C4-2B (cell line): ENCODE data around the gene FCHSD1.

Experiments
- ZFX ChIP-seq: fragments of 450-650 bp; IDR thresholded peaks from 2 replicates; pipeline ENCODE4 v1.6.1; 2017
- TF ChIP-seq, protein P1 (sequence below): fragments of 450-650 bp; conservative IDR thresholded peaks from 2 replicates; pipeline ENCODE4 v1.5.1; 2017; ENCODE audit warnings: mild to moderate bottlenecking

DNA sequence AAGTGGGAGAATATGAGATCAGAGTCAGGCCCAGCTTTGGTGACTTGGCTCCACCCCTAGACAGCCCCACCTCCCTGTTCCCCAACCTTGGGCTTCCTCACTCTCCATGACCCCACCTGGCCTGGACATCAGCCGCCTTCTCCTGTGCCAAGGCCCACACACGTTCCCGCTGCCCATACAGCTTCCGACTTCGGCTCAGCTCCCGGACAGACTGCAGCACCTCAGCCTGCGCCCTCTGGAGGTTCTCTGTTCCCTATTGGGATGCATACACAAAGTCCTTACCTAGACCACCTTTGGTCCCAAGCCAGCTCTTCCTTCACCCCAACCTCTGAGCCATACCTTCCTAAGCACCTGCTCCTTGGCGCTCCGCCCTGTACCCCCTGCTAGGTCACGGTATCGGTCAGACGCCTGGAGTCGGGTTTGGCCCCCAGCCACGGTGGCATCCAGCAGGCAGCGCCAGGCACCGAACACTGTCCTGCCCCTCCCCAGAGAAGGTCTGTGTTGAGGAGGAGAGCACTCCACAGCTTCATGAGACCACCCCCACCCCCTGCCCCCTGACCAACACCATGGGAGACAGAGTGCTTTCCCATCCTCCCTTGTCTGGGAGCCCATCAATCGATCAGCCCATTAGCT, 2.0 kb downstream of the FCHSD1 start:
- TF ChIP-seq, protein P1, sequence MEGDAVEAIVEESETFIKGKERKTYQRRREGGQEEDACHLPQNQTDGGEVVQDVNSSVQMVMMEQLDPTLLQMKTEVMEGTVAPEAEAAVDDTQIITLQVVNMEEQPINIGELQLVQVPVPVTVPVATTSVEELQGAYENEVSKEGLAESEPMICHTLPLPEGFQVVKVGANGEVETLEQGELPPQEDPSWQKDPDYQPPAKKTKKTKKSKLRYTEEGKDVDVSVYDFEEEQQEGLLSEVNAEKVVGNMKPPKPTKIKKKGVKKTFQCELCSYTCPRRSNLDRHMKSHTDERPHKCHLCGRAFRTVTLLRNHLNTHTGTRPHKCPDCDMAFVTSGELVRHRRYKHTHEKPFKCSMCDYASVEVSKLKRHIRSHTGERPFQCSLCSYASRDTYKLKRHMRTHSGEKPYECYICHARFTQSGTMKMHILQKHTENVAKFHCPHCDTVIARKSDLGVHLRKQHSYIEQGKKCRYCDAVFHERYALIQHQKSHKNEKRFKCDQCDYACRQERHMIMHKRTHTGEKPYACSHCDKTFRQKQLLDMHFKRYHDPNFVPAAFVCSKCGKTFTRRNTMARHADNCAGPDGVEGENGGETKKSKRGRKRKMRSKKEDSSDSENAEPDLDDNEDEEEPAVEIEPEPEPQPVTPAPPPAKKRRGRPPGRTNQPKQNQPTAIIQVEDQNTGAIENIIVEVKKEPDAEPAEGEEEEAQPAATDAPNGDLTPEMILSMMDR, result no peak
- no peak for TF ChIP-seq ZFX
